Right lobe of liver (tissue), 4 donors: ENCODE results near the gene OR5B3.

ENCODE experiments used
- CTCF ChIP-seq, 4 donors: fragments of 200-600 bp in 3 of 4; fragments of 450-650 bp in 1 of 4; IDR thresholded peaks; one replicate each; pipeline versions ENCODE4 v1.5.1 to v1.8.0; 2016 to 2022; ENCODE audit warnings: antibody characterized with exemption in 4 of 4, mild to moderate bottlenecking in 2 of 4
- POLR2A ChIP-seq: fragments of 450-650 bp; IDR thresholded peaks from one replicate; pipeline ENCODE4 v1.6.1; 2017; ENCODE audit warnings: antibody characterized with exemption, mild to moderate bottlenecking
- donor health status: DM: no; HTN: no; CAD: no.
- donor health status: DM: no; HTN: no; CAD: no.
- donor health status: DM: no; HTN: yes; CAD: no.

- TF ChIP-seq POLR2A: no peak
- no peak for TF ChIP-seq CTCF (IDR thresholded peaks at IDR 0.05)
These were observed 13.9 kb downstream of the OR5B3 start for GRCh38 chr11:58392746-58393145.
